Neural cell (in vitro differentiated cells): ENCODE results near the gene MACF1. TPM values are rescaled to one million over a fixed set of nuclear protein-coding genes. Genes with fewer than 3 reads are reported as not detected.

ENCODE experiments used
- H2AFZ ChIP-seq: fragments of 200-600, 300-800 bp; sonication (generic), shearing (Covaris generic); 2 replicates; pipeline ENCODE4 v1.6.0; 2014; ENCODE audit warnings: low read depth, mild to moderate bottlenecking, antibody characterized with exemption, low read length, moderate library complexity
- H3F3A ChIP-seq: fragments of 200-600 bp; shearing (Covaris generic); 2 replicates; pipeline ENCODE4 v1.6.1; 2016; ENCODE audit warnings: mild to moderate bottlenecking, moderate library complexity, mixed read lengths, antibody characterized with exemption, low read length; ENCODE audit not compliant: insufficient read depth, poor library complexity, severe bottlenecking
- H3K27ac ChIP-seq: fragments of 200-600, 300-800 bp; sonication (generic), shearing (Covaris generic); 2 replicates; pipeline ENCODE4 v1.5.1; 2014; ENCODE audit warnings: mild to moderate bottlenecking, low read length, moderate library complexity
- H3K27me3 ChIP-seq: fragments of 300-800, 200-600 bp; sonication (generic), shearing (Covaris generic); 2 replicates; pipeline ENCODE4 v1.6.0; 2014; ENCODE audit warnings: mild to moderate bottlenecking, low read depth, low read length, moderate library complexity; ENCODE audit not compliant: insufficient read depth
- H3K36me3 ChIP-seq: fragments of 300-800, 200-600 bp; sonication (generic), shearing (Covaris generic); 2 replicates; pipeline ENCODE4 v1.5.1; 2014; ENCODE audit warnings: mild to moderate bottlenecking, antibody characterized with exemption, low read length, moderate library complexity; ENCODE audit not compliant: insufficient read depth
- H3K4me2 ChIP-seq: fragments of 300-800, 200-600 bp; sonication (generic), shearing (Covaris generic); 2 replicates; pipeline ENCODE4 v1.6.0; 2014; ENCODE audit warnings: mild to moderate bottlenecking, low read length
- H3K4me3 ChIP-seq: fragments of 300-800, 200-600 bp; sonication (generic), shearing (Covaris generic); 2 replicates; pipeline ENCODE4 v1.5.1; 2014; ENCODE audit warnings: mild to moderate bottlenecking, low read length, moderate library complexity
- H3K79me2 ChIP-seq: fragments of 200-600 bp; shearing (Covaris generic); replicated peaks from 2 replicates; pipeline ENCODE4 v1.6.0; 2014; ENCODE audit warnings: mild to moderate bottlenecking, low read length, moderate library complexity; ENCODE audit not compliant: insufficient read depth
- H3K9ac ChIP-seq: fragments of 300-800, 200-600 bp; sonication (generic), shearing (Covaris generic); 2 replicates; pipeline ENCODE4 v1.6.1; 2016; ENCODE audit warnings: mild to moderate bottlenecking, low read length, mixed read lengths
- H3K9me2 ChIP-seq: fragments of 200-600 bp; shearing (Covaris generic); 2 replicates; pipeline ENCODE4 v1.6.1; 2016; ENCODE audit warnings: mild to moderate bottlenecking, low read length, mixed read lengths; ENCODE audit not compliant: insufficient read depth
- H3K9me3 ChIP-seq: fragments of 200-600, 300-800 bp; sonication (generic), shearing (Covaris generic); 2 replicates; pipeline ENCODE4 v1.6.1; 2016; ENCODE audit warnings: mild to moderate bottlenecking, mixed run types, low read length, moderate library complexity, mixed read lengths
- H4K20me1 ChIP-seq: fragments of 200-600 bp; shearing (Covaris generic); 2 replicates; pipeline ENCODE4 v1.6.1; 2016; ENCODE audit warnings: mild to moderate bottlenecking, mixed run types; ENCODE audit not compliant: insufficient read depth
- CTCF ChIP-seq: fragments of 450-650 bp; IDR thresholded peaks from 2 replicates; pipeline ENCODE4 v1.5.1; 2014; ENCODE audit warnings: antibody characterized with exemption, mild to moderate bottlenecking, moderate library complexity; ENCODE audit not compliant: poor library complexity, severe bottlenecking
- EP300 ChIP-seq: fragments of 450-650 bp; conservative IDR thresholded peaks from 2 replicates; pipeline ENCODE4 v1.6.1; 2014; ENCODE audit warnings: antibody characterized with exemption, mild to moderate bottlenecking, moderate library complexity; ENCODE audit not compliant: poor library complexity, severe bottlenecking
- EZH2 ChIP-seq: fragments of 200-600, 300-800 bp; shearing (Covaris generic), sonication (generic); IDR thresholded peaks from 2 replicates; pipeline ENCODE4 v1.6.1; 2014; ENCODE audit warnings: antibody characterized with exemption, low read length, borderline replicate concordance, mild to moderate bottlenecking; ENCODE audit not compliant: insufficient read depth, poor library complexity, severe bottlenecking
- MXI1 ChIP-seq: fragments of 450-650 bp; conservative IDR thresholded peaks from 2 replicates; pipeline ENCODE4 v1.6.1; 2014; ENCODE audit warnings: antibody characterized with exemption, mild to moderate bottlenecking; ENCODE audit not compliant: poor library complexity, severe bottlenecking
- POLR2AphosphoS5 ChIP-seq: IDR thresholded peaks from 2 replicates; pipeline ENCODE4 v1.6.1; 2012
- RAD21 ChIP-seq: fragments of 450-650 bp; conservative IDR thresholded peaks from 2 replicates; pipeline ENCODE4 v1.6.1; 2014; ENCODE audit warnings: antibody characterized with exemption, mild to moderate bottlenecking, moderate library complexity
- REST ChIP-seq: IDR thresholded peaks from 2 replicates; pipeline ENCODE4 v1.6.1; 2012; ENCODE audit warnings: borderline replicate concordance
- SMC3 ChIP-seq: fragments of 450-650 bp; conservative IDR thresholded peaks from 2 replicates; pipeline ENCODE4 v1.6.1; 2014; ENCODE audit warnings: antibody characterized with exemption, mild to moderate bottlenecking, moderate library complexity; ENCODE audit not compliant: poor library complexity
- TAF1 ChIP-seq: IDR thresholded peaks from 2 replicates; pipeline ENCODE4 v1.6.1; 2012; ENCODE audit warnings: low read depth
- polyA plus RNA-seq: library from polyadenylated mRNA; depleted of rRNA; stranded (reverse); fragments of >200 nt; gene quantifications from 2 replicates; pipeline ENCODE4 v1.2.3, GENCODE V29; 2014

Gene MACF1
- polyA plus RNA-seq, 1 donor from 2014 or later, result 176 TPM

GRCh38 chr1:39422614-39423013, 218.1 kb downstream of the MACF1 start:
- Histone ChIP-seq H3F3A (no peaks in the 10 kb centered on the region), H3K27ac (no peak overlapping the region), H2AFZ (no peak overlapping the region), H3K9ac (no peak overlapping the region), H3K27me3 (no peaks in the 10 kb centered on the region), H3K4me2 (no peak overlapping the region), H3K36me3 (peaks cover 8% of the 10 kb centered on the region), H3K79me2 (peaks cover 30% of the 10 kb centered on the region), H4K20me1 (no peaks in the 10 kb centered on the region), H3K4me3 (no peak overlapping the region), H3K9me3 (no peaks in the 10 kb centered on the region), H3K9me2 (no peaks in the 10 kb centered on the region)
- no peak for TF ChIP-seq EZH2

- peaks cover 17% of the 10 kb centered on the region for H3K79me2 ChIP-seq
- H2AFZ ChIP-seq, result no peak overlapping the region
- no peaks in the 10 kb centered on the region for H4K20me1 ChIP-seq
- no peaks in the 10 kb centered on the region for H3K9me3 ChIP-seq
- TF ChIP-seq EP300, result no peak
- no peaks in the 10 kb centered on the region for H3F3A ChIP-seq
- peaks cover 15% of the 10 kb centered on the region for H3K36me3 ChIP-seq
- no peak overlapping the region for H3K27ac ChIP-seq
- H3K9me2 ChIP-seq, result no peaks in the 10 kb centered on the region
- no peak overlapping the region for H3K4me3 ChIP-seq
- H3K9ac ChIP-seq, result no peak overlapping the region
- no peak overlapping the region for H3K4me2 ChIP-seq
- no peaks in the 10 kb centered on the region for H3K27me3 ChIP-seq
Measured at GRCh38 chr1:39425151-39425550, 220.7 kb downstream of the MACF1 start.

- Histone ChIP-seq H3K27ac (no peak overlapping the region), H3F3A (no peaks in the 10 kb centered on the region), H3K4me3 (no peak overlapping the region), H3K9me3 (no peaks in the 10 kb centered on the region), H2AFZ (no peak overlapping the region), H4K20me1 (no peaks in the 10 kb centered on the region), H3K27me3 (no peaks in the 10 kb centered on the region), H3K9me2 (no peaks in the 10 kb centered on the region), H3K9ac (no peak overlapping the region), H3K4me2 (no peak overlapping the region), H3K36me3 (peaks cover 19% of the 10 kb centered on the region), H3K79me2 (peaks cover 13% of the 10 kb centered on the region)
- TF ChIP-seq POLR2AphosphoS5 (no peak), MXI1 (no peak), SMC3 (no peak)
Measured at GRCh38 chr1:39425634-39426033, 221.1 kb downstream of the MACF1 start.

GRCh38 chr1:39426346-39426745, 221.9 kb downstream of the MACF1 start:
- H3K36me3 ChIP-seq, result peaks cover 23% of the 10 kb centered on the region
- H3K4me2 ChIP-seq, result no peak overlapping the region
- peaks cover 8% of the 10 kb centered on the region for H3K79me2 ChIP-seq
- no peak overlapping the region for H3K9ac ChIP-seq
- H2AFZ ChIP-seq, result no peak overlapping the region
- H3K4me3 ChIP-seq, result no peak overlapping the region
- no peaks in the 10 kb centered on the region for H4K20me1 ChIP-seq
- H3F3A ChIP-seq, result no peaks in the 10 kb centered on the region
- no peaks in the 10 kb centered on the region for H3K9me2 ChIP-seq
- TF ChIP-seq TAF1, result no peak
- TF ChIP-seq EZH2, result no peak
- TF ChIP-seq POLR2AphosphoS5, result no peak
- TF ChIP-seq MXI1, result no peak
- no peak for TF ChIP-seq CTCF
- no peak for TF ChIP-seq EP300
- TF ChIP-seq REST, result no peak
- no peak for TF ChIP-seq RAD21
- no peak for TF ChIP-seq SMC3
- H3K27me3 ChIP-seq, result no peaks in the 10 kb centered on the region
- H3K9me3 ChIP-seq, result no peaks in the 10 kb centered on the region
- no peak overlapping the region for H3K27ac ChIP-seq
